Central memory CD8-positive, alpha-beta T cell (primary cell): ENCODE data around the gene FAM216A.
"Not testable (repeated sequence)": the region's sequence is repeated elsewhere in the genome, so short reads cannot be mapped to it uniquely, and the experiment has no call there.

Source experiments
- ATAC-seq: fragments of 150-1000 bp; cut with Tn5 transposase; replicated peaks from 2 replicates; pipeline ENCODE4 v1.10.0; 2022; ENCODE audit warnings: mild to moderate bottlenecking, moderate FRiP score, moderate number of reproducible peaks; ENCODE audit not compliant: poor library complexity, severe bottlenecking; ENCODE audit errors: extremely low read depth
- DNase-seq, 2 donors: peaks; one replicate each; pipeline ENCODE4 v3.0.0; 2021; ENCODE audit warnings: low spot score in 2 of 2
- H3K27ac Mint-ChIP-seq: one replicate; pipeline ENCODE4 v1.8.0; 2022; ENCODE audit warnings: low read depth, mild to moderate bottlenecking, moderate library complexity, mixed read lengths
- H3K27me3 Mint-ChIP-seq: one replicate; pipeline ENCODE4 v1.8.0; 2022; ENCODE audit warnings: mixed read lengths
- H3K36me3 Mint-ChIP-seq: one replicate; pipeline ENCODE4 v1.8.0; 2022; ENCODE audit warnings: mild to moderate bottlenecking, moderate library complexity, mixed read lengths; ENCODE audit not compliant: insufficient read depth
- H3K4me1 Mint-ChIP-seq: one replicate; pipeline ENCODE4 v1.8.0; 2022; ENCODE audit warnings: mixed read lengths
- H3K4me3 Mint-ChIP-seq: one replicate; pipeline ENCODE4 v1.8.0; 2022; ENCODE audit warnings: mild to moderate bottlenecking, moderate library complexity, mixed read lengths
- H3K9me3 Mint-ChIP-seq: one replicate; pipeline ENCODE4 v1.8.0; 2022; ENCODE audit warnings: mixed read lengths

The FAM216A gene

GRCh38 chr12:110453569-110454296 lies 14.9 kb upstream of the FAM216A start:
- Mint-ChIP-seq H3K4me3 (no peak overlapping the region), H3K36me3 (peaks cover 42% of the 10 kb centered on the region), H3K4me1 (peaks cover 22% of the 10 kb centered on the region), H3K27ac (no peak overlapping the region), H3K9me3 (no peaks in the 10 kb centered on the region), H3K27me3 (no peaks in the 10 kb centered on the region)
- DNase-seq (no peak), ATAC-seq (no peak)

DNA sequence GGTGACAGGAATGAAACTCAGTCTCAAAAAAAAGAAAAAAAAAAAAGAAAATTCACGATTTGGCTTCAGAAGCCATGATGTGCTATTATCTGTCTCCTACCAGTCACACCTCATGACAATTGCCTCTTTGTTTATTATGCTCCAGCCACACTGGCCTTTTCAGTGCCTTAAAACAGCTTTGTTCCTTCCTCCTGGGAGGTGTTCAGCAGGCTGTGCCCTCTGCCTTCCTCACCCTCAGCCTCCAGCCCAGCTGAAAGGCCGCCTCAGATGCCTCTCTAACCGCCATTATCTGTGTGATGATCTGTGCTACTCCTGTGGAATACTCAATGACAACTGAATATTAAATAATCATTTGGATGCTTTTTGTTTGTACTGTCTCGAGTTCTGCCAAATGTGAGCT lies 9.9 kb upstream of the FAM216A start:
- Mint-ChIP-seq H3K4me3 (no peak overlapping the region), H3K4me1 (peaks cover 7% of the 10 kb centered on the region), H3K27ac (no peak overlapping the region), H3K9me3 (no peaks in the 10 kb centered on the region), H3K36me3 (peaks cover 34% of the 10 kb centered on the region), H3K27me3 (no peaks in the 10 kb centered on the region)
- ATAC-seq (no peak), DNase-seq (no peak)

DNA sequence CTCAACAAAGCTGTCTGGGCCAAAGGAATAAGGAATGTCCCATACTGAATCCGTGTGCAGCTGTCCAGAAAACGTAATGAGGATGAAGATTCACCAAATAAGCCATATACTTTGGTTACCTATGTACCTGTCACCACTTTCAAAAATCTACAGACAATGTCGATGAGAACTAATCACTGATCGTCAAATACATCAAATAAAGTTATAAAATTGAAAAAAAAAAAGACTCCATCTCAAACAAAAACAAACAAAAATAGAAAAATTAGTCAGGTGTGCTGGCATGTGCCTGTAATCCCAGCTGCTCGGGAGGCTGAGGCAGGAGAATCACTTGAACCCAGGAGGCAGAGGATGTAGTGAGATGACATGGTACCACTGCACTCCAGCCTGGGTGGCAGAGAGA lies 7.5 kb upstream of the FAM216A start:
- H3K36me3 Mint-ChIP-seq, result peaks cover 34% of the 10 kb centered on the region
- not testable (repeated sequence) for H3K9me3 Mint-ChIP-seq, H3K4me1 Mint-ChIP-seq, H3K27me3 Mint-ChIP-seq, ATAC-seq, H3K27ac Mint-ChIP-seq, H3K4me3 Mint-ChIP-seq, DNase-seq

- H3K4me3 Mint-ChIP-seq, result no peak overlapping the region
- H3K27me3 Mint-ChIP-seq, result no peaks in the 10 kb centered on the region
- H3K36me3 Mint-ChIP-seq, result peaks cover 26% of the 10 kb centered on the region
- ATAC-seq (no peak), DNase-seq (no peak)
- H3K4me1 Mint-ChIP-seq, result peaks cover 32% of the 10 kb centered on the region
- H3K9me3 Mint-ChIP-seq, result no peaks in the 10 kb centered on the region
- no peak overlapping the region for H3K27ac Mint-ChIP-seq
Observed at GRCh38 chr12:110465024-110465423, 3.6 kb upstream of the FAM216A start.

- ATAC-seq, H3K4me3 Mint-ChIP-seq, H3K9me3 Mint-ChIP-seq, DNase-seq, H3K27ac Mint-ChIP-seq, H3K27me3 Mint-ChIP-seq: not testable (repeated sequence)
- H3K4me1 Mint-ChIP-seq, result peaks cover 34% of the 10 kb centered on the region
- H3K36me3 Mint-ChIP-seq, result peaks cover 26% of the 10 kb centered on the region
Observed at GRCh38 chr12:110465765-110466164, 2.9 kb upstream of the FAM216A start.

DNA sequence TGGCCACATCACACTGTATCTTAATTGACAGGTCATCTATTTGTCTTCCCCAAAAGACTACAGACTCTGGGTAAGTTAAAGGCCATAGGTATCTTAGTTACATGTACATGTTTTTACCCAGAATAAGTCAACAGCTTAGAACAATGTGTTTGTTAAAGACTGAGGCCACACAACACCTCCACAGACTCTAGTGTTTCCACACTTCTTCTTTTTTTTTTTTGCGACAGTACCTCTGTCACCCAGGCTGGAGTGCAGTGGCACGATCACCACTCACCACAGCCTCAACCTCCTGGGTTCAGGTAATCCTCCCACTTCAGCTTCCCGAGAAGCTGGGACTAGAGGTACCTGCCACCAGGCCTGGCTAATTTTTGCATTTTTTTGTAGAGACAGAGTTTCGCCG lies 1.9 kb upstream of the FAM216A start:
- no peaks in the 10 kb centered on the region for H3K27me3 Mint-ChIP-seq
- peaks cover 34% of the 10 kb centered on the region for H3K4me1 Mint-ChIP-seq
- H3K27ac Mint-ChIP-seq, result no peak overlapping the region
- DNase-seq (no peak), ATAC-seq (no peak)
- no peaks in the 10 kb centered on the region for H3K9me3 Mint-ChIP-seq
- H3K4me3 Mint-ChIP-seq, result no peak overlapping the region
- H3K36me3 Mint-ChIP-seq, result peaks cover 21% of the 10 kb centered on the region

DNA sequence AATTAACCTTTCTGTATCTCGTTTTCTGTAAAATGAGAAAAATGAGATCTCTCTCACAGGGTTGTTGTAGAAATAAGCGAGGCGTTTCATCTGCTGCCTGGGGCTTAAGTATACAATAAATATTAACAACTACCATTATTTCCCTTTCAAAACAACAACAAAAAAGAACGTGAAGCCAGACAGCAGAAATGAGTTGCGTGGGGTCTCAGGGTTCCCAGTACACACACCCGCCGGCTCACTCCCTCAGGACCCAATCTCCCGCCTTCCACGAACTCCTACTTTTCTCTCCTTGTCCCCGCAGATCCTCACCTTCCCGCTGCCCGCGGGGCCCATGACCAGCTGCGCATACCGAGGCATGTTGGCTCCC lies 815 bp upstream of the FAM216A start:
- no peak for ATAC-seq
- H3K27ac Mint-ChIP-seq, result peak overlapping the region; percentile 93
- no peak for DNase-seq

DNA sequence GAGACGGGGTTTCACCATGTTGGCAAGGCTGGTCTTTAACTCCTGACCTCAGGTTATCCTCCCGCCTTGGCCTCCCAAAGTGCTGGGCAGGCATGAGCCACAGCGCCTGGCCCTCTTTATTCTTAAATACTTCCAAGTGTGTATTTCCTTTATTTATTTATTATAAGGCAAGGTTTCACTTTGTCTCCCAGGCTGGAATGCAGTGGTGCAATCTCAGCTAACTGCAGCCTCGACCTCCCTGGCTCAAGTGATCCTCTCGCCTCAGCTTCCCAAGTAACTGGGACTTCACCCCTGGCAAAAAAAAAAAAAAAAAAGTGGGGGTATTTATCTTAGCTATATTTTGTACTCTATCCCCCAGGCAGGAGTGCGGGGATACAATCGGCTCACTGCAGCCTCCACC lies 6.8 kb downstream of the FAM216A start:
- Mint-ChIP-seq H3K27ac (no peak overlapping the region), H3K27me3 (no peaks in the 10 kb centered on the region), H3K9me3 (no peaks in the 10 kb centered on the region), H3K4me3 (no peak overlapping the region), H3K36me3 (peaks cover 6% of the 10 kb centered on the region), H3K4me1 (peaks cover 5% of the 10 kb centered on the region)
- ATAC-seq, result no peak
- no peak for DNase-seq

More for the DNA sequence above, 815 bp upstream of the FAM216A start:
- Mint-ChIP-seq H3K4me1 (peaks cover 26% of the 10 kb centered on the region), H3K9me3 (no peaks in the 10 kb centered on the region), H3K36me3 (peaks cover 21% of the 10 kb centered on the region), H3K4me3 (peak overlapping the region; percentile 88), H3K27me3 (no peaks in the 10 kb centered on the region)

- Mint-ChIP-seq H3K4me3 (peak overlapping the region; percentile 50), H3K27ac (peak overlapping the region; percentile 13), H3K36me3 (peaks cover 43% of the 10 kb centered on the region), H3K4me1 (peaks cover 40% of the 10 kb centered on the region), H3K27me3 (no peaks in the 10 kb centered on the region), H3K9me3 (no peaks in the 10 kb centered on the region)
- no peak for ATAC-seq
- DNase-seq, result no peak
Observed at GRCh38 chr12:110498984-110499706, 30.5 kb downstream of the FAM216A start.

DNA sequence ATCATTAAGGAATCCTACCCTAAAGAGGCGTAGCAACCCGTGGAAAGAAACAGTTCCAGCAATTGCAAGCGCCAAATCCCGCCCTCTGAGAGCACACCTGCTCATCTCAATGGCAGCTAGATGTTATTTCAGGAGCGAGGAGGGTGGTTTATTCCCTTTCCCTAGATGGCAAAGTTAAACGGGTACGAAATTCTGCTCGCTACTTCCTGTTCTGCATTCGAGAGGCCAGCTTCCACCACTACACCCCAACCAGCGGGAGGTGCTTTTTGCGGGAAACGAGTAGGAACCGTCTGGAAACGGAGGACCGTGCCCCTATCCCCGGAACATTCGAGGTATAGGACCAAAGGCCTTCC lies 32.7 kb downstream of the FAM216A start:
- H3K36me3 Mint-ChIP-seq, result peaks cover 26% of the 10 kb centered on the region
- H3K4me3 Mint-ChIP-seq, result peak overlapping the region; percentile 96
- peaks cover 35% of the 10 kb centered on the region for H3K4me1 Mint-ChIP-seq
- H3K9me3 Mint-ChIP-seq, result no peaks in the 10 kb centered on the region
- no peaks in the 10 kb centered on the region for H3K27me3 Mint-ChIP-seq
- no peak for DNase-seq
- ATAC-seq, result peak; percentile 12
- peak overlapping the region; percentile 98 for H3K27ac Mint-ChIP-seq

GRCh38 chr12:110501752-110502738 lies 33.4 kb downstream of the FAM216A start, which contains the start of the genes RAD9B and VPS29:
Gene RAD9B (plus strand): TSS chr12:110502331. CDS start chr12:110502338, 7 bp downstream.
Gene VPS29 (minus strand): TSS chr12:110502111. CDS start chr12:110502051, 60 bp downstream.
- Mint-ChIP-seq H3K4me1 (peaks cover 35% of the 10 kb centered on the region), H3K27ac (peak within 1 kb of the TSS; percentile 98), H3K9me3 (no peaks in the 10 kb centered on the region), H3K4me3 (peak within 1 kb of the TSS; percentile 96), H3K36me3 (peaks cover 24% of the 10 kb centered on the region), H3K27me3 (no peaks in the 10 kb centered on the region)
- ATAC-seq (peak; percentile 94), DNase-seq (peak; percentile 96 to 99)

GRCh38 chr12:110503432-110503831 lies 34.8 kb downstream of the FAM216A start:
- no peaks in the 10 kb centered on the region for H3K9me3 Mint-ChIP-seq
- no peak overlapping the region for H3K27ac Mint-ChIP-seq
- no peak overlapping the region for H3K4me3 Mint-ChIP-seq
- DNase-seq (no peak), ATAC-seq (no peak)
- H3K36me3 Mint-ChIP-seq, result peaks cover 17% of the 10 kb centered on the region
- no peaks in the 10 kb centered on the region for H3K27me3 Mint-ChIP-seq
- peaks cover 35% of the 10 kb centered on the region for H3K4me1 Mint-ChIP-seq
